ENCODE data around the gene NEDD8.
"Not testable (repeated sequence)": the region's sequence is repeated elsewhere in the genome, so short reads cannot be mapped to it uniquely, and the experiment has no call there.

NEDD8 gene

GRCh38 chr14:24245350-24245749 is 13.2 kb upstream of the NEDD8 start:
- DNase-seq: not testable (repeated sequence)

GRCh38 chr14:24243336-24243836 is 11.2 kb upstream of the NEDD8 start:
- no peak for DNase-seq

- no peak for DNase-seq
Measured at GRCh38 chr14:24241829-24242443, 9.8 kb upstream of the NEDD8 start.

GRCh38 chr14:24240110-24240918 is 8.1 kb upstream of the NEDD8 start:
- no peak for DNase-seq

GRCh38 chr14:24238527-24239037 is 6.4 kb upstream of the NEDD8 start:
- no peak for DNase-seq

- DNase-seq: no peak
Measured at GRCh38 chr14:24238123-24238522, 6.0 kb upstream of the NEDD8 start.

GRCh38 chr14:24237463-24237955 is 5.3 kb upstream of the NEDD8 start:
- no peak for DNase-seq

GRCh38 chr14:24236689-24237462 is 4.7 kb upstream of the NEDD8 start:
- no peak for DNase-seq

GRCh38 chr14:24235804-24236688 is 3.9 kb upstream of the NEDD8 start:
- no peak for DNase-seq

- no peak for DNase-seq
Measured at GRCh38 chr14:24234095-24235005, 2.2 kb upstream of the NEDD8 start.

GRCh38 chr14:24233538-24233866 is 1.3 kb upstream of the NEDD8 start:
- DNase-seq: no peak

GRCh38 chr14:24232645-24233537 is 724 bp upstream of the NEDD8 start, which contains the start of gene GMPR2:
TSS of gene GMPR2 (plus strand) at chr14:24232929. CDS start at chr14:24233254, 325 bp downstream.
- DNase-seq: no peak

GRCh38 chr14:24231263-24232120 is 675 bp downstream of the NEDD8 start:
- no peak for DNase-seq

- no peak for DNase-seq
Measured at GRCh38 chr14:24228902-24229301, 3.3 kb downstream of the NEDD8 start.

GRCh38 chr14:24226473-24226872 is 5.7 kb downstream of the NEDD8 start:
- no peak for DNase-seq

- no peak for DNase-seq
Measured at GRCh38 chr14:24224618-24225071, 7.5 kb downstream of the NEDD8 start.

- DNase-seq: not testable (repeated sequence)
Measured at GRCh38 chr14:24222987-24223386, 9.2 kb downstream of the NEDD8 start.

GRCh38 chr14:24219521-24219920 is 12.6 kb downstream of the NEDD8 start:
- no peak for DNase-seq

- no peak for DNase-seq
Measured at GRCh38 chr14:24219080-24219479, 13.1 kb downstream of the NEDD8 start.
